HCT116 (cell line): ENCODE measurements around the gene ERMN. TPM values are rescaled to one million over a fixed set of nuclear protein-coding genes. Genes with fewer than 3 reads are reported as not detected.

Experiments used
- ATAC-seq: fragments of 200-7000 bp; cut with Tn5 transposase; 2 replicates; pipeline ENCODE4 v1.9.1; 2020; ENCODE audit warnings: mild to moderate bottlenecking, moderate library complexity
- BruUV-seq: library from RNA; stranded (reverse); fragments of 400-500 nt; replicated peaks from 2 replicates; lab custom pipeline; 2021; lab: Mats Ljungman, UMichigan
- CTCF ChIA-PET: fragments of 300-600 bp; sonication (Branson Sonifier 250); formaldehyde crosslinking; loops from one replicate; lab custom pipeline; 2021; ENCODE audit warnings: antibody characterized with exemption; lab: Charles Lee
- POLR2A ChIA-PET: fragments of 300-600, 350-600 bp; sonication (Branson Sonifier 250); formaldehyde crosslinking; loops from one replicate; lab custom pipeline; 2021; ENCODE audit warnings: antibody characterized with exemption; lab: Charles Lee
- RAD21 ChIA-PET, 2 experiments: fragments of 300-600 bp; sonication (Branson Sonifier 250); formaldehyde crosslinking; loops; one replicate each; lab custom pipeline; 2023; ENCODE audit warnings: low total read pairs in 2 of 2; ENCODE audit not compliant: uncharacterized antibody in 2 of 2, unreplicated experiment in 2 of 2, low non-redundant PET in 1 of 2; lab: Charles Lee
- DNase-seq: peaks from one replicate; pipeline ENCODE4 v3.0.0-alpha.2; 2010; ENCODE audit warnings: low read depth, low spot score
- H2AFZ ChIP-seq: fragments of 200-600 bp; shearing (Covaris generic), sonication (generic); 2 replicates; pipeline ENCODE4 v1.6.1; 2017; ENCODE audit warnings: low read depth, mixed run types, mixed read lengths, antibody characterized with exemption, low read length; ENCODE audit not compliant: poor library complexity, severe bottlenecking
- H3K27ac ChIP-seq: 2 replicates; pipeline ENCODE4 v1.5.1; 2012; ENCODE audit warnings: low read depth, low read length
- H3K27me3 ChIP-seq: fragments of 200-600 bp; sonication (generic); 2 replicates; pipeline ENCODE4 v1.6.1; 2016; ENCODE audit warnings: mixed run types, low read length, mixed read lengths; ENCODE audit not compliant: insufficient read depth
- H3K36me3 ChIP-seq, 2 experiments: fragments of 200-500 bp in 1 of 2; fragments of 200-600 bp in 1 of 2; sonication (Bioruptor generic) in 1 of 2; sonication (generic) in 1 of 2; 2 replicates each; pipeline versions ENCODE4 v1.5.1 to v1.6.1; 2014 to 2016; ENCODE audit warnings: low read length in 2 of 2, inconsistent platforms in 1 of 2, mixed read lengths in 1 of 2, mixed run types in 1 of 2; ENCODE audit not compliant: insufficient read depth in 2 of 2, control insufficient read depth in 1 of 2
- H3K4me1 ChIP-seq, 2 experiments: fragments of 200-600 bp in 1 of 2; sonication (generic) in 1 of 2; 2 replicates each; pipeline versions ENCODE4 v1.5.1 to v1.6.1; 2012 to 2017; ENCODE audit warnings: low read length in 2 of 2, inconsistent platforms in 1 of 2, mild to moderate bottlenecking in 1 of 2, mixed read lengths in 1 of 2, mixed run types in 1 of 2, moderate library complexity in 1 of 2; ENCODE audit not compliant: insufficient read depth in 2 of 2, control insufficient read depth in 1 of 2
- H3K4me2 ChIP-seq: fragments of 200-600 bp; sonication (generic); 2 replicates; pipeline ENCODE4 v1.6.1; 2017; ENCODE audit warnings: mixed run types, low read length, mixed read lengths
- H3K4me3 ChIP-seq, 2 experiments: fragments of 200-600 bp in 1 of 2; sonication (generic) in 1 of 2; replicated peaks in 1 of 2; 2 replicates each; pipeline ENCODE4 v1.5.1; 2011 to 2016; ENCODE audit warnings: low read length in 2 of 2, control low read depth in 1 of 2, low read depth in 1 of 2, mild to moderate bottlenecking in 1 of 2, mixed read lengths in 1 of 2, mixed run types in 1 of 2
- H3K79me2 ChIP-seq: fragments of 200-600 bp; sonication (generic); 2 replicates; pipeline ENCODE4 v1.6.1; 2017; ENCODE audit warnings: mild to moderate bottlenecking, mixed run types, low read length, moderate library complexity, mixed read lengths; ENCODE audit not compliant: insufficient read depth
- H3K9ac ChIP-seq: fragments of 200-600 bp; sonication (generic); 2 replicates; pipeline ENCODE4 v1.6.1; 2016; ENCODE audit warnings: low read length, mixed read lengths
- H3K9me2 ChIP-seq: fragments of 200-600 bp; sonication (generic), shearing (Covaris generic); 2 replicates; pipeline ENCODE4 v1.6.1; 2017; ENCODE audit warnings: mixed run types, mild to moderate bottlenecking, moderate library complexity; ENCODE audit not compliant: insufficient read depth
- H3K9me3 ChIP-seq, 2 experiments: fragments of 200-500 bp in 1 of 2; fragments of 200-600 bp in 1 of 2; sonication (Bioruptor generic) in 1 of 2; sonication (generic) in 1 of 2; 2 replicates each; pipeline ENCODE4 v1.6.1; 2014 to 2017; ENCODE audit warnings: low read length in 2 of 2, mixed read lengths in 2 of 2, inconsistent platforms in 1 of 2, low read depth in 1 of 2, mild to moderate bottlenecking in 1 of 2, mixed run types in 1 of 2, moderate library complexity in 1 of 2; ENCODE audit not compliant: control insufficient read depth in 1 of 2, insufficient read depth in 1 of 2
- H4K20me1 ChIP-seq: fragments of 200-600 bp; sonication (generic), shearing (Covaris generic); 2 replicates; pipeline ENCODE4 v1.6.1; 2017; ENCODE audit warnings: mixed run types, mild to moderate bottlenecking, moderate library complexity; ENCODE audit not compliant: insufficient read depth
- CBX3 ChIP-seq: IDR thresholded peaks from 2 replicates; pipeline ENCODE4 v1.6.1; 2012; ENCODE audit warnings: low read depth
- CEBPB ChIP-seq: IDR thresholded peaks from 2 replicates; pipeline ENCODE4 v1.6.1; 2012; ENCODE audit warnings: low read depth
- EGR1 ChIP-seq: IDR thresholded peaks from 2 replicates; pipeline ENCODE4 v1.6.1; 2012; ENCODE audit warnings: low read depth
- ELF1 ChIP-seq: IDR thresholded peaks from 2 replicates; pipeline ENCODE4 v1.6.1; 2012; ENCODE audit warnings: low read depth, borderline replicate concordance
- EZH2 ChIP-seq: fragments of 200-600 bp; sonication (generic); IDR thresholded peaks from 2 replicates; pipeline ENCODE4 v1.6.1; 2017; ENCODE audit warnings: antibody characterized with exemption, mixed run types
- EZH2phosphoT487 ChIP-seq: fragments of 200-600 bp; IDR thresholded peaks from 2 replicates; pipeline ENCODE4 v1.6.1; 2018; ENCODE audit warnings: antibody characterized with exemption, borderline replicate concordance
- JUND ChIP-seq: IDR thresholded peaks from 2 replicates; pipeline ENCODE4 v1.6.1; 2012
- POLR2AphosphoS5 ChIP-seq: IDR thresholded peaks from 2 replicates; pipeline ENCODE4 v1.6.1; 2011; ENCODE audit warnings: mild to moderate bottlenecking, low read depth, low read length, moderate library complexity
- RAD21 ChIP-seq: IDR thresholded peaks from 2 replicates; pipeline ENCODE4 v1.6.1; 2012; ENCODE audit warnings: low read depth, mild to moderate bottlenecking
- SP1 ChIP-seq: IDR thresholded peaks from 2 replicates; pipeline ENCODE4 v1.6.1; 2012; ENCODE audit warnings: low read depth
- TCF7L2 ChIP-seq: IDR thresholded peaks from 2 replicates; pipeline ENCODE4 v1.7.0; 2011; ENCODE audit warnings: borderline replicate concordance, inconsistent platforms; ENCODE audit not compliant: insufficient read depth, insufficient read length; ENCODE audit errors: extremely low read depth
- YY1 ChIP-seq: IDR thresholded peaks from 2 replicates; pipeline ENCODE4 v1.6.1; 2011; ENCODE audit warnings: low read length, low read depth, moderate library complexity, mild to moderate bottlenecking; ENCODE audit not compliant: insufficient replicate concordance; ENCODE audit errors: extremely low read depth
- ZFX ChIP-seq: fragments of 450-650 bp; IDR thresholded peaks from 2 replicates; pipeline ENCODE4 v1.6.1; 2017
- intact Hi-C: fragments of 100-400 bp; cut with micrococcal nuclease; formaldehyde crosslinking; loops from 2 replicates; pipeline ENCODE4 v1.10.0; 2022
- total RNA-seq: library from RNA; stranded (reverse); gene quantifications from one replicate; pipeline ENCODE4 v1.2.1, GENCODE V29; 2021; ENCODE audit not compliant: unreplicated experiment
- TF ChIP-seq, protein P1 (sequence below), 3 experiments: fragments of 200-600 bp in 1 of 3; sonication (generic) in 1 of 3; IDR thresholded peaks in 2 of 3; conservative IDR thresholded peaks in 1 of 3; 2 replicates each; pipeline ENCODE4 v1.5.1; 2012 to 2017; ENCODE audit warnings: low read depth in 2 of 3, low read length in 2 of 3, antibody characterized with exemption in 1 of 3, borderline replicate concordance in 1 of 3, control low read depth in 1 of 3, mild to moderate bottlenecking in 1 of 3, mixed read lengths in 1 of 3, mixed run types in 1 of 3, moderate library complexity in 1 of 3; ENCODE audit not compliant: insufficient read depth in 1 of 3
- TF ChIP-seq, protein P2 (sequence below): IDR thresholded peaks from 2 replicates; pipeline ENCODE4 v1.6.1; 2012
- TF ChIP-seq, protein P3 (sequence below): IDR thresholded peaks from 2 replicates; pipeline ENCODE4 v1.6.1; 2011; ENCODE audit warnings: mild to moderate bottlenecking, low read length, moderate library complexity; ENCODE audit not compliant: insufficient replicate concordance; ENCODE audit errors: extremely low read depth
- TF ChIP-seq, protein P4 (sequence below): IDR thresholded peaks from 2 replicates; pipeline ENCODE4 v1.6.1; 2012

Gene ERMN
- total RNA-seq, 1 experiment from 2014 or later = not detected

DNA sequence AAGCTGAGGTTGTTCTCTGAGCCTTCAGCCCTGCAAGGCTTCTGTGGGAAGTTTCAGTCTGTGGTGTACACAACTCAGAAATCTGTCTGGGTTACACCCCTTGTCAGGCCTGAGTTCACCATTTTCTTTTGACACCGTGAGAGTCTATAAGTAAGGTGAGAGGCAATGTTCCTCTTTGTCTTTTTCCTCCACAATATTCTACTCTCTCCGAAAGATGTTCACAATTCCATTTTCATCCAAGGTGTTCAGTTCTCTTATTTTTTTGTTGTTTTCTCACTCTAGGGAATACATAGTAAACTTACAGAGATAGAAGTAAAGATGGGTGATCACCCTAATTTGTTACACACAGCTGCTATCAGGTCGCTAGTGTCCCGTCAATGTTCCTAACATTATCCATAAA lies 3.2 kb downstream of the ERMN start:
- Histone ChIP-seq H4K20me1 (no peaks in the 10 kb centered on the region), H3K4me2 (no peak overlapping the region), H3K4me1 (no peaks in the 10 kb centered on the region), H3K4me3 (no peak overlapping the region), H3K9ac (no peak overlapping the region), H3K27ac (no peak overlapping the region), H3K9me2 (no peaks in the 10 kb centered on the region), H3K9me3 (no peaks in the 10 kb centered on the region), H3K27me3 (no peaks in the 10 kb centered on the region), H2AFZ (no peak overlapping the region), H3K79me2 (no peaks in the 10 kb centered on the region), H3K36me3 (no peaks in the 10 kb centered on the region)
- POLR2A ChIA-PET = no interaction called here
- TF ChIP-seq EZH2 (no peak), TCF7L2 (no peak), CBX3 (no peak), CEBPB (no peak), EZH2phosphoT487 (no peak)
- TF ChIP-seq, protein P1, sequence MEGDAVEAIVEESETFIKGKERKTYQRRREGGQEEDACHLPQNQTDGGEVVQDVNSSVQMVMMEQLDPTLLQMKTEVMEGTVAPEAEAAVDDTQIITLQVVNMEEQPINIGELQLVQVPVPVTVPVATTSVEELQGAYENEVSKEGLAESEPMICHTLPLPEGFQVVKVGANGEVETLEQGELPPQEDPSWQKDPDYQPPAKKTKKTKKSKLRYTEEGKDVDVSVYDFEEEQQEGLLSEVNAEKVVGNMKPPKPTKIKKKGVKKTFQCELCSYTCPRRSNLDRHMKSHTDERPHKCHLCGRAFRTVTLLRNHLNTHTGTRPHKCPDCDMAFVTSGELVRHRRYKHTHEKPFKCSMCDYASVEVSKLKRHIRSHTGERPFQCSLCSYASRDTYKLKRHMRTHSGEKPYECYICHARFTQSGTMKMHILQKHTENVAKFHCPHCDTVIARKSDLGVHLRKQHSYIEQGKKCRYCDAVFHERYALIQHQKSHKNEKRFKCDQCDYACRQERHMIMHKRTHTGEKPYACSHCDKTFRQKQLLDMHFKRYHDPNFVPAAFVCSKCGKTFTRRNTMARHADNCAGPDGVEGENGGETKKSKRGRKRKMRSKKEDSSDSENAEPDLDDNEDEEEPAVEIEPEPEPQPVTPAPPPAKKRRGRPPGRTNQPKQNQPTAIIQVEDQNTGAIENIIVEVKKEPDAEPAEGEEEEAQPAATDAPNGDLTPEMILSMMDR (IDR thresholded peaks at IDR 0.05 in 2 of 3, conservative IDR thresholded peaks at IDR 0.05 in 1 of 3; ENCODE audit: borderline replicate concordance in 1 of 3, insufficient read depth in 1 of 3, low read depth in 2 of 3, low read length in 2 of 3) = no peak
- TF ChIP-seq, protein P2, sequence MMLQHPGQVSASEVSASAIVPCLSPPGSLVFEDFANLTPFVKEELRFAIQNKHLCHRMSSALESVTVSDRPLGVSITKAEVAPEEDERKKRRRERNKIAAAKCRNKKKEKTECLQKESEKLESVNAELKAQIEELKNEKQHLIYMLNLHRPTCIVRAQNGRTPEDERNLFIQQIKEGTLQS = no peak
- ATAC-seq = no peak
- BruUV-seq = no TSS peak
- RAD21 ChIA-PET = no interaction called here
- CTCF ChIA-PET = no interaction called here
- no peak for DNase-seq
- intact Hi-C loops = loop anchor here (10.0 kb wide), 1 partner anchor 1948 kb away; no protein-coding TSS in a partner anchor

DNA sequence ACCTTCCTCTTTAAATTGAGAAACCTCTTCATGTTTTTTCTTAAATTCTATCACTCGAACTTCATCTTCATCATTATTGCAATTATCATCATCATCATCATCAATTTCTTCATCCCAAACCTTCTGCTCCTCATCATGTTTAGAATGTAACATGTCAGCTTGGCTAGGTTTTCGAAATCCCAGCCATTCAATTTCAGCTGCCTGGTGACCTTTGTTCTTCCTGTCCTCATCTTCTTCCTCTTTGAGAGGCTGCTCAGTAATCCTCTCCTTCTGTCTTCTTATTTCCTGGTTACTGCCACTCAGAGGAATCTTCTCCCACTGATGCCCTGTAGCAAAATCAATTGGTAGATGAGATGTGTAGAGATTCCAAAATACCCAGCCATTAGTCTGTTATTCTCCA lies 4.2 kb downstream of the ERMN start:
- ChIA-PET RAD21 (no interaction called here), CTCF (no interaction called here), POLR2A (no interaction called here)
- Histone ChIP-seq H3K4me2 (no peak overlapping the region), H3K36me3 (no peaks in the 10 kb centered on the region), H3K79me2 (no peaks in the 10 kb centered on the region), H3K4me1 (no peaks in the 10 kb centered on the region), H2AFZ (no peak overlapping the region), H3K9ac (no peak overlapping the region), H3K9me3 (no peaks in the 10 kb centered on the region), H4K20me1 (no peaks in the 10 kb centered on the region), H3K9me2 (no peaks in the 10 kb centered on the region), H3K27me3 (no peaks in the 10 kb centered on the region), H3K27ac (no peak overlapping the region), H3K4me3 (no peak overlapping the region)
- DNase-seq = no peak
- ATAC-seq = no peak
- no TSS peak for BruUV-seq
- intact Hi-C loops = loop anchor here (10.0 kb wide), 1 partner anchor 1947 kb away; no protein-coding TSS in a partner anchor
- TF ChIP-seq CEBPB (no peak), RAD21 (no peak), SP1 (no peak), JUND (no peak), EZH2phosphoT487 (no peak), POLR2AphosphoS5 (no peak), ELF1 (no peak), YY1 (no peak), ZFX (no peak), EGR1 (no peak)
- TF ChIP-seq, protein P3, sequence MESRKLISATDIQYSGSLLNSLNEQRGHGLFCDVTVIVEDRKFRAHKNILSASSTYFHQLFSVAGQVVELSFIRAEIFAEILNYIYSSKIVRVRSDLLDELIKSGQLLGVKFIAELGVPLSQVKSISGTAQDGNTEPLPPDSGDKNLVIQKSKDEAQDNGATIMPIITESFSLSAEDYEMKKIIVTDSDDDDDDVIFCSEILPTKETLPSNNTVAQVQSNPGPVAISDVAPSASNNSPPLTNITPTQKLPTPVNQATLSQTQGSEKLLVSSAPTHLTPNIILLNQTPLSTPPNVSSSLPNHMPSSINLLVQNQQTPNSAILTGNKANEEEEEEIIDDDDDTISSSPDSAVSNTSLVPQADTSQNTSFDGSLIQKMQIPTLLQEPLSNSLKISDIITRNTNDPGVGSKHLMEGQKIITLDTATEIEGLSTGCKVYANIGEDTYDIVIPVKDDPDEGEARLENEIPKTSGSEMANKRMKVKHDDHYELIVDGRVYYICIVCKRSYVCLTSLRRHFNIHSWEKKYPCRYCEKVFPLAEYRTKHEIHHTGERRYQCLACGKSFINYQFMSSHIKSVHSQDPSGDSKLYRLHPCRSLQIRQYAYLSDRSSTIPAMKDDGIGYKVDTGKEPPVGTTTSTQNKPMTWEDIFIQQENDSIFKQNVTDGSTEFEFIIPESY = no peak
- TF ChIP-seq, protein P4, sequence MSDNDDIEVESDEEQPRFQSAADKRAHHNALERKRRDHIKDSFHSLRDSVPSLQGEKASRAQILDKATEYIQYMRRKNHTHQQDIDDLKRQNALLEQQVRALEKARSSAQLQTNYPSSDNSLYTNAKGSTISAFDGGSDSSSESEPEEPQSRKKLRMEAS = no peak
- TF ChIP-seq, protein P2 = no peak
